Gastrocnemius medialis (tissue), 4 donors: ENCODE data around the gene DHX8. TPM values are rescaled to one million over a fixed set of nuclear protein-coding genes. Genes with fewer than 3 reads are reported as not detected.

Experiments used
- ATAC-seq, 2 donors: fragments of 150-250 bp; one replicate each; pipeline ENCODE4 v1.9.1; 2016
- DNase-seq, 2 donors: peaks; one replicate each; pipeline ENCODE4 v3.0.0-alpha.2; 2019
- H3K27ac ChIP-seq, 4 donors: fragments of 200-600 bp; sonication (generic); 1 replicate in 1 of 4; 2 replicates in 3 of 4; pipeline ENCODE4 v1.5.1; 2016 to 2018; ENCODE audit warnings: mild to moderate bottlenecking in 2 of 4, moderate library complexity in 1 of 4
- H3K27me3 ChIP-seq, 3 donors: fragments of 200-600 bp; sonication (generic) in 2 of 3; 1 replicate in 1 of 3; 2 replicates in 2 of 3; pipeline versions ENCODE4 v1.5.1 to v1.6.0; 2016 to 2019; ENCODE audit warnings: mild to moderate bottlenecking in 1 of 3, moderate library complexity in 1 of 3
- H3K36me3 ChIP-seq, 2 donors: fragments of 200-600 bp; sonication (generic) in 1 of 2; one replicate each; pipeline ENCODE4 v1.5.1; 2017 to 2018
- H3K4me1 ChIP-seq, 2 donors: fragments of 200-600 bp; sonication (generic) in 1 of 2; one replicate each; pipeline ENCODE4 v1.5.1; 2016 to 2017; ENCODE audit warnings: mild to moderate bottlenecking in 2 of 2
- H3K4me3 ChIP-seq, 4 donors: fragments of 200-600 bp; sonication (generic) in 3 of 4; 1 replicate in 1 of 4; 2 replicates in 3 of 4; pipeline ENCODE4 v1.5.1; 2016 to 2019; ENCODE audit warnings: mild to moderate bottlenecking in 2 of 4
- H3K9me3 ChIP-seq, 3 donors: fragments of 200-600 bp; sonication (generic) in 2 of 3; 1 replicate in 1 of 3; 2 replicates in 2 of 3; pipeline ENCODE4 v1.5.1; 2016 to 2019
- POLR2A ChIP-seq, 2 donors: fragments of 450-650 bp; IDR thresholded peaks; one replicate each; pipeline ENCODE4 v1.6.1; 2017; ENCODE audit warnings: antibody characterized with exemption in 2 of 2, mild to moderate bottlenecking in 2 of 2, moderate library complexity in 2 of 2
- in situ Hi-C, 4 donors: fragments of 200-750 bp; cut with MboI; loops; one replicate each; pipeline versions ENCODE4 v1.15.0 to v1.8.0; 2017; ENCODE audit warnings: low sequenced_read_pairs in 4 of 4
- intact Hi-C: fragments of 100-400 bp; cut with DNase I; formaldehyde crosslinking; loops from one replicate; pipeline ENCODE4 v1.15.1; 2023; ENCODE audit warnings: low total_unique reads
- total RNA-seq, 4 donors: library from RNA; depleted of rRNA; stranded (reverse); fragments of >200 nt; gene quantifications; one replicate each; pipeline versions ENCODE4 v1.1.0 to v1.2.3, GENCODE V29; 2016
- TF ChIP-seq, protein P1 (sequence below), 5 experiments: fragments of 450-650 bp in 3 of 5; fragments of 200-600 bp in 2 of 5; sonication (generic) in 2 of 5; IDR thresholded peaks in 4 of 5; conservative IDR thresholded peaks in 1 of 5; 1 replicate in 4 of 5; 2 replicates in 1 of 5; pipeline ENCODE4 v1.5.1; 2016 to 2019; ENCODE audit warnings: antibody characterized with exemption in 5 of 5, mild to moderate bottlenecking in 3 of 5, moderate library complexity in 3 of 5

DHX8 gene
- total RNA-seq, 4 donors from 2014 or later: 24.0 to 30.3 (median 27.2) TPM

DNA sequence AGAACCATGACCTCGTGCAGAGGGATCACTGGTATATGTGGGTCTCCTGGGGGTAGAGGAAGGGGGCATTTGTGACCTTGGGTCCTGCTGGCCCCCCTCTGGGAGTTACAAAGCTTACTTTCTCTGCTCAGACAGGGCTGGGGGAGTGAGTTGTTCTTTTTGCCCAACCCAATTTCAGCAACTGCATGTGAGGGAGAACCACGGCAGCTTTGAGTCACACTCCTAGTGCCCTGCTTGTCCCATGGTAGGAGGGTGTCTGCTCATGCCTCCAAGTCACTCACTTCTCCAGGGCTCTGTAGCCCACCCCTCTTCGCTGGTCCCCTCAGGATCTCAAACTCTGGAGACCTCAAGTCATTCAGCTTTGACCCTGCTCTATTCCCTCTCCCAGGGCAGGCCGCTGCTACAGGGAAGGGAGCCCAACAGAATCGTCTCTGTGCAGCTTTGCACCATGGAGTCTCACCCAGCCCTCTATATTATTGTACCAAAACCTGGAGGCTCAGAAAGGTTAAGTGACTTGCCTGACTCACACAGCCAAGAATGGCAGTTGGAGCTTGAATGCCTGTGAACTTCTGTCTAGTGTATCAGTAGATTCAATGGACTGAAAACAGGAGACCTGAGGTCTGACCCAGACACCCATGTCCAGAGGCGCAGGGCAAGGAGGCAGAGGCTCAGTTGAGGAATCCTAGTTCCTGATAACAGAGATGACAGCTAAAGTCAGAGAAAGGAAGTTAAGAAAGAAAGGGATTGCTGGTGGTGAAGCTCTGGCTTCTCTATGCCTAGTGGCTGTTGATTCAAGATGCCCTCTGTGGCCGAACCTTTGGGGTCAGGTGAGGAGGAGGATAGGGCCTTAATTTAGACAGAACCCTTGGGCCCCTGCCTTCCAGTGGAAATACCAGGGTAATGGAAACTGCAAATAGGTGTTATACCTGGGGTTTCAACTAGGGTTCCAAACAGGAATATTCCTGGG is 77.0 kb downstream of the DHX8 start:
- in situ Hi-C loops: no loop called here
- H3K4me3 ChIP-seq: no peak overlapping the region
- no peak overlapping the region for H3K27ac ChIP-seq
- intact Hi-C loops: no loop called here
- peaks cover 5 to 6% of the 10 kb centered on the region in 2 donors for H3K4me1 ChIP-seq
- no peaks in the 10 kb centered on the region for H3K27me3 ChIP-seq
- TF ChIP-seq POLR2A (IDR thresholded peaks at IDR 0.05): no peak
- TF ChIP-seq, protein P1, sequence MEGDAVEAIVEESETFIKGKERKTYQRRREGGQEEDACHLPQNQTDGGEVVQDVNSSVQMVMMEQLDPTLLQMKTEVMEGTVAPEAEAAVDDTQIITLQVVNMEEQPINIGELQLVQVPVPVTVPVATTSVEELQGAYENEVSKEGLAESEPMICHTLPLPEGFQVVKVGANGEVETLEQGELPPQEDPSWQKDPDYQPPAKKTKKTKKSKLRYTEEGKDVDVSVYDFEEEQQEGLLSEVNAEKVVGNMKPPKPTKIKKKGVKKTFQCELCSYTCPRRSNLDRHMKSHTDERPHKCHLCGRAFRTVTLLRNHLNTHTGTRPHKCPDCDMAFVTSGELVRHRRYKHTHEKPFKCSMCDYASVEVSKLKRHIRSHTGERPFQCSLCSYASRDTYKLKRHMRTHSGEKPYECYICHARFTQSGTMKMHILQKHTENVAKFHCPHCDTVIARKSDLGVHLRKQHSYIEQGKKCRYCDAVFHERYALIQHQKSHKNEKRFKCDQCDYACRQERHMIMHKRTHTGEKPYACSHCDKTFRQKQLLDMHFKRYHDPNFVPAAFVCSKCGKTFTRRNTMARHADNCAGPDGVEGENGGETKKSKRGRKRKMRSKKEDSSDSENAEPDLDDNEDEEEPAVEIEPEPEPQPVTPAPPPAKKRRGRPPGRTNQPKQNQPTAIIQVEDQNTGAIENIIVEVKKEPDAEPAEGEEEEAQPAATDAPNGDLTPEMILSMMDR (IDR thresholded peaks at IDR 0.05 in 4 of 5, conservative IDR thresholded peaks at IDR 0.05 in 1 of 5): no peak
- no peaks in the 10 kb centered on the region for H3K9me3 ChIP-seq
- no peaks in the 10 kb centered on the region for H3K36me3 ChIP-seq
- ATAC-seq: no peak
- no peak for DNase-seq

GRCh38 chr17:43562679-43563599 is 79.2 kb downstream of the DHX8 start:
- no peak overlapping the region for H3K27ac ChIP-seq
- no peak overlapping the region for H3K4me3 ChIP-seq
- intact Hi-C loops (no loop called here), in situ Hi-C loops (no loop called here)
- TF ChIP-seq POLR2A (IDR thresholded peaks at IDR 0.05): no peak
- DNase-seq (no peak), ATAC-seq (no peak)
- no peaks in the 10 kb centered on the region for H3K9me3 ChIP-seq
- H3K4me1 ChIP-seq: no peaks in the 10 kb centered on the region
- H3K36me3 ChIP-seq: no peaks in the 10 kb centered on the region
- no peaks in the 10 kb centered on the region for H3K27me3 ChIP-seq

DNA sequence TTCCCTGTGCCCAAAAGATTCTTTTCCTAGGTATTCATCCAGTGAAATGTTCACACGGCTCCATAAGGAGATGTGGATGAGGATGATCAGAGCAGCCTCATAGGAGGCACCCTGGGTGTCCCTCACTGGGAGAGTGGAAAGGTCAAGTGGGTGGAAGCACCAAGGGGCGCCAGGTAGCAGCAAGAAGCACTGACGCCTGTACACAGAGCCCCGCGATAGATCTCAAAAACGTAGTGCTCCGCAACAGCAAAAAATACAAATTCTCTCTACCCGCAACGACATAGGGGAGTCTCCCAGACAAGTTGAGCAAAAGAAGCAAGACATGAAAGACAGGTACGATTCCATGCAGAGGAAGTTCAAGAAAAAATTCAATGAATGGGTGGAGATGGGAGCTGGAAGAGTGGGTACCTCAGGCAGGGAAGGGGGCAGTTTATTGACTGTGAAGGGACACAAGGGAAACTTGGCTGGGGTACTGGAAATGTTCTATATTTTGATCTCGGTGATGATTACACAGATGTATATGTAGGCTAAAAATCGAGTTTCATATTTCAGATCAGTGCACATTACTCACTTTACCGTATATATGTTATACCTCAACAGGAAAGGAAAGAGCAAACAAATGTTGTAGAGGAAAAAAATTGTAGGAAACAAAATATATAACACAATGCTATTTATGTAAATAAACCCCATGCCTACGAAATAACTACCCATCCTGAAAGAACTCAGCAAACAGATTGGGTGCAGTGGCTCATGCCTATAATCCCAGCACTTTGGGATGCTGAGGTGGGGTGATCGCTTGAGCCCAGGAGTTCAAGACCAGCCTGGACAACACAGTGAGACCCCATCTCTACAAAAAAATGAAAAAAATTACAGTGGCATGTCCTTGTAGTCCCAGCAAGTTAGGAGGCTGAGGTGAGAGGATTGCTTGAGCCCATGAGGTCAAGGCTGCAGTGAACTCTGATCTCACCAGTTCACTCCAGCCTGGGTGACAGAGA is 80.1 kb downstream of the DHX8 start:
- intact Hi-C loops (no loop called here), in situ Hi-C loops (no loop called here)
- no peaks in the 10 kb centered on the region for H3K27me3 ChIP-seq
- H3K36me3 ChIP-seq: no peaks in the 10 kb centered on the region
- H3K9me3 ChIP-seq: no peaks in the 10 kb centered on the region
- TF ChIP-seq, protein P1 (IDR thresholded peaks at IDR 0.05 in 4 of 5, conservative IDR thresholded peaks at IDR 0.05 in 1 of 5): no peak
- no peak for TF ChIP-seq POLR2A (IDR thresholded peaks at IDR 0.05)
- H3K4me3 ChIP-seq: no peak overlapping the region
- no peak for DNase-seq
- H3K27ac ChIP-seq: no peak overlapping the region
- H3K4me1 ChIP-seq: no peaks in the 10 kb centered on the region
- no peak for ATAC-seq

DNA sequence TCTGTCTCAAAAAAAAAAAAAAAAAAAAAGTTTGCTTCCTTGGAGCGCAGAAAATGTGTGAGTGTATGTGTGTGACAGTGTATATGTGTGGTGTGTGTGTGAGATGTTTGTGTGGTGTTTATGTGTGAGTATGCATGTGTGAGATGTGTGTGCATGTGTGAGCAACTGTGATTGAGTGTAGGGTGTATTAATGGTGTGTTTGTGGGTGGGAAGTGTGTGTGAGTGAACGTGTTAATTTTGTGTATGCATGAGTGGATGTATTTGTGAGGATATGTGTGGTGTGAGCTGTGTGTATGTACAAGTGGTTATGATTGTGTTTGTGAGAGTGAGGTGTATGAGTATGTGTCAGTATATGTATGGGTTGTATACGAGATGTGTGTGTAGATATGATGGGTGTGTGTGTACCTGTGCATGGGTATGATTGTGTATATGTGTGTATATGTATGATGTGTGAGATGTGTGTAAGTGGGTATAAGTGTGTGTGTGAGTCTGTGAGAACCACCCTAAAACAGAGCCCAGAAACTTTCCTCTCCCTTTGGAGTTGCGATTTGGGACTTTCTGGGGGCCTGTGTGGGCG is 84.8 kb downstream of the DHX8 start:
- TF ChIP-seq, protein P1 (IDR thresholded peaks at IDR 0.05 in 4 of 5, conservative IDR thresholded peaks at IDR 0.05 in 1 of 5): no peak
- no peak for TF ChIP-seq POLR2A (IDR thresholded peaks at IDR 0.05)
- Histone ChIP-seq H3K9me3 (no peaks in the 10 kb centered on the region), H3K27me3 (no peaks in the 10 kb centered on the region), H3K4me3 (no peak overlapping the region), H3K4me1 (no peaks in the 10 kb centered on the region), H3K27ac (no peak overlapping the region), H3K36me3 (no peaks in the 10 kb centered on the region)
- intact Hi-C loops: no loop called here
- in situ Hi-C loops: no loop called here
- ATAC-seq (no peak), DNase-seq (no peak)
